Epithelial cell of prostate (primary cell): ENCODE measurements around the gene STAMBP.

Experiments used
- DNase-seq: peaks from one replicate; pipeline ENCODE4 v3.0.0-alpha.2; 2011; ENCODE audit warnings: low read depth, low spot score
- H3K27ac ChIP-seq: fragments of 450-650 bp; 2 replicates; pipeline ENCODE4 v1.5.1; 2017; ENCODE audit warnings: mild to moderate bottlenecking

STAMBP gene

GRCh38 chr2:73922681-73923080 lies 93.9 kb downstream of the STAMBP start:
- DNase-seq, result no peak
- H3K27ac ChIP-seq, result no peak overlapping the region
